ENCODE results near the gene NUF2. TPM values are rescaled to one million over a fixed set of nuclear protein-coding genes. Genes with fewer than 3 reads are reported as not detected.
"Not testable (repeated sequence)": the region's sequence is repeated elsewhere in the genome, so short reads cannot be mapped to it uniquely, and the experiment has no call there.

Gene NUF2
- total RNA-seq, 1 experiment from 2014 or later: 28.0 TPM

- in situ Hi-C loops (cut with HindIII; ENCODE audit: low sequenced_read_pairs): no loop called here
- DNase-seq (ENCODE audit: low spot score): no peak
Measured at GRCh38 chr1:163320891-163321290, 863 bp upstream of the NUF2 start.

GRCh38 chr1:163323339-163323738, 1.6 kb downstream of the NUF2 start:
- DNase-seq (ENCODE audit: low spot score); in situ Hi-C loops (cut with HindIII; ENCODE audit: low sequenced_read_pairs): not testable (repeated sequence)

GRCh38 chr1:163331116-163331515, 9.4 kb downstream of the NUF2 start:
- DNase-seq (ENCODE audit: low spot score): no peak
- in situ Hi-C loops (cut with HindIII; ENCODE audit: low sequenced_read_pairs): no loop called here

GRCh38 chr1:163335216-163335615, 13.5 kb downstream of the NUF2 start:
- in situ Hi-C loops (cut with HindIII; ENCODE audit: low sequenced_read_pairs): no loop called here

GRCh38 chr1:163337631-163338030, 15.9 kb downstream of the NUF2 start:
- no peak for DNase-seq (ENCODE audit: low spot score)
- in situ Hi-C loops (cut with HindIII; ENCODE audit: low sequenced_read_pairs): no loop called here

More at GRCh38 chr1:163335216-163335615, 13.5 kb downstream of the NUF2 start:
- DNase-seq (ENCODE audit: low spot score): no peak

- DNase-seq (ENCODE audit: low spot score): no peak
- in situ Hi-C loops (cut with HindIII; ENCODE audit: low sequenced_read_pairs): no loop called here
Measured at GRCh38 chr1:163346326-163346870, 24.6 kb downstream of the NUF2 start.

GRCh38 chr1:163347106-163347505, 25.4 kb downstream of the NUF2 start:
- in situ Hi-C loops (cut with HindIII; ENCODE audit: low sequenced_read_pairs): no loop called here
- DNase-seq (ENCODE audit: low spot score): no peak

GRCh38 chr1:163351912-163352311, 30.2 kb downstream of the NUF2 start:
- DNase-seq (ENCODE audit: low spot score): no peak
- in situ Hi-C loops (cut with HindIII; ENCODE audit: low sequenced_read_pairs): no loop called here

GRCh38 chr1:163357378-163357777, 35.6 kb downstream of the NUF2 start:
- no peak for DNase-seq (ENCODE audit: low spot score)
- in situ Hi-C loops (cut with HindIII; ENCODE audit: low sequenced_read_pairs): no loop called here

- DNase-seq (ENCODE audit: low spot score); in situ Hi-C loops (cut with HindIII; ENCODE audit: low sequenced_read_pairs): not testable (repeated sequence)
Measured at GRCh38 chr1:163358172-163358571, 36.4 kb downstream of the NUF2 start.

GRCh38 chr1:163361123-163361934, 39.6 kb downstream of the NUF2 start:
- in situ Hi-C loops (cut with HindIII; ENCODE audit: low sequenced_read_pairs): no loop called here
- peak; percentile 19 for DNase-seq (ENCODE audit: low spot score)

- DNase-seq (ENCODE audit: low spot score): no peak
- in situ Hi-C loops (cut with HindIII; ENCODE audit: low sequenced_read_pairs): no loop called here
Measured at GRCh38 chr1:163365186-163365585, 43.4 kb downstream of the NUF2 start.

- in situ Hi-C loops (cut with HindIII; ENCODE audit: low sequenced_read_pairs): no loop called here
- DNase-seq (ENCODE audit: low spot score): no peak
Measured at GRCh38 chr1:163366555-163366954, 44.8 kb downstream of the NUF2 start.

GRCh38 chr1:163367721-163368120, 46.0 kb downstream of the NUF2 start:
- in situ Hi-C loops (cut with HindIII; ENCODE audit: low sequenced_read_pairs): no loop called here

GRCh38 chr1:163372576-163372975, 50.8 kb downstream of the NUF2 start:
- no peak for DNase-seq (ENCODE audit: low spot score)
- in situ Hi-C loops (cut with HindIII; ENCODE audit: low sequenced_read_pairs): no loop called here

More at GRCh38 chr1:163367721-163368120, 46.0 kb downstream of the NUF2 start:
- DNase-seq (ENCODE audit: low spot score): no peak

- in situ Hi-C loops (cut with HindIII; ENCODE audit: low sequenced_read_pairs): no loop called here
- no peak for DNase-seq (ENCODE audit: low spot score)
Measured at GRCh38 chr1:163378554-163378953, 56.8 kb downstream of the NUF2 start.

GRCh38 chr1:163379801-163380200, 58.0 kb downstream of the NUF2 start:
- in situ Hi-C loops (cut with HindIII; ENCODE audit: low sequenced_read_pairs): no loop called here
- DNase-seq (ENCODE audit: low spot score): no peak

- in situ Hi-C loops (cut with HindIII; ENCODE audit: low sequenced_read_pairs): no loop called here
- no peak for DNase-seq (ENCODE audit: low spot score)
Measured at GRCh38 chr1:163381487-163382184, 59.9 kb downstream of the NUF2 start.

GRCh38 chr1:163382395-163382794, 60.6 kb downstream of the NUF2 start:
- in situ Hi-C loops (cut with HindIII; ENCODE audit: low sequenced_read_pairs): no loop called here
- DNase-seq (ENCODE audit: low spot score): no peak

- no peak for DNase-seq (ENCODE audit: low spot score)
- in situ Hi-C loops (cut with HindIII; ENCODE audit: low sequenced_read_pairs): no loop called here
Measured at GRCh38 chr1:163387146-163387545, 65.4 kb downstream of the NUF2 start.
